ENCODE data around the gene BMP8A.

DNA sequence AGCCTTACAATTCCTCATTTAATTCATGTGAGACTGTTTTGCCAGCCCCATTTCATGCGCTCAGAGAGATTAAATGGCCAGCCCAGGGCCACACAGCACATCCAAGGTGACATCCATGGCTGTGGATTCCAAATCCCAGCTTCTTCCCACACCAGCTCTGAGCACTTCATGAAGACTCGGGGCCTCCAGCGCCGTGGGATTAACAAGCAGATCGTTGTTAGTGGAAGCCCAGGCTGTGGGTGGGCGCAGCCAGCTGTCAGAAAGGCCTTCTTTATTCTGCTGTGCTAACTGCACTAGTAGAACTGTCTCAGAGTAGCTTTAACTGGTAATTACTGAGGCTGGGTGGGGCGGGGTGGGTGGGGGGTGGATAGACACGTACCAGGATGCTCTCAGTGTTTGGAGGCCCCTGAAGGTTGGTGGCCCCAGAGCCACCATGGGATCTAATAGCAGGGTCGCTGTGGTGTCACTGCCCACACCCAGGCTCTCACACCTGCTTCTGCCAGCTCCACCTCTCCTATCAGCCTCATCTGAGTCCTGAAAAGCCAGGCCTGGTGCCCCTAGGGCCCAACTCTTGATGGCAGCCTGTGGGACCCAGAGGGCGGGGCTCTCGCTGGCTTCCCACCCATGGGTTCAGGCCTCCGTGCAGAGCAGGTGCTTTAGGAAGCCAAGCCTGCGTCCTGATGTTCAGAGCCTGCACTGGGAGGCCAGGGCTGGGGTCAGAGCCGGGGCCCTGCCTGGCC lies 3.4 kb downstream of the BMP8A start:
- TF ChIP-seq POLR2A (IDR thresholded peaks at IDR 0.05; ENCODE audit: low read length) (no peak), RAD21 (conservative IDR thresholded peaks at IDR 0.05 in 1 of 2, IDR thresholded peaks at IDR 0.05 in 1 of 2) (no peak), JUNB (IDR thresholded peaks at IDR 0.05) (no peak), KDM1A (IDR thresholded peaks at IDR 0.05; ENCODE audit: low read depth) (no peak), CBX8 (IDR thresholded peaks at IDR 0.05) (no peak), SREBF2 (IDR thresholded peaks at IDR 0.05) (no peak), ESRRA (IDR thresholded peaks at IDR 0.05; ENCODE audit: borderline replicate concordance, low read length) (no peak)
- TF ChIP-seq, protein P1, sequence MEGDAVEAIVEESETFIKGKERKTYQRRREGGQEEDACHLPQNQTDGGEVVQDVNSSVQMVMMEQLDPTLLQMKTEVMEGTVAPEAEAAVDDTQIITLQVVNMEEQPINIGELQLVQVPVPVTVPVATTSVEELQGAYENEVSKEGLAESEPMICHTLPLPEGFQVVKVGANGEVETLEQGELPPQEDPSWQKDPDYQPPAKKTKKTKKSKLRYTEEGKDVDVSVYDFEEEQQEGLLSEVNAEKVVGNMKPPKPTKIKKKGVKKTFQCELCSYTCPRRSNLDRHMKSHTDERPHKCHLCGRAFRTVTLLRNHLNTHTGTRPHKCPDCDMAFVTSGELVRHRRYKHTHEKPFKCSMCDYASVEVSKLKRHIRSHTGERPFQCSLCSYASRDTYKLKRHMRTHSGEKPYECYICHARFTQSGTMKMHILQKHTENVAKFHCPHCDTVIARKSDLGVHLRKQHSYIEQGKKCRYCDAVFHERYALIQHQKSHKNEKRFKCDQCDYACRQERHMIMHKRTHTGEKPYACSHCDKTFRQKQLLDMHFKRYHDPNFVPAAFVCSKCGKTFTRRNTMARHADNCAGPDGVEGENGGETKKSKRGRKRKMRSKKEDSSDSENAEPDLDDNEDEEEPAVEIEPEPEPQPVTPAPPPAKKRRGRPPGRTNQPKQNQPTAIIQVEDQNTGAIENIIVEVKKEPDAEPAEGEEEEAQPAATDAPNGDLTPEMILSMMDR (IDR thresholded peaks at IDR 0.05) = no peak
- TF ChIP-seq, protein P2, sequence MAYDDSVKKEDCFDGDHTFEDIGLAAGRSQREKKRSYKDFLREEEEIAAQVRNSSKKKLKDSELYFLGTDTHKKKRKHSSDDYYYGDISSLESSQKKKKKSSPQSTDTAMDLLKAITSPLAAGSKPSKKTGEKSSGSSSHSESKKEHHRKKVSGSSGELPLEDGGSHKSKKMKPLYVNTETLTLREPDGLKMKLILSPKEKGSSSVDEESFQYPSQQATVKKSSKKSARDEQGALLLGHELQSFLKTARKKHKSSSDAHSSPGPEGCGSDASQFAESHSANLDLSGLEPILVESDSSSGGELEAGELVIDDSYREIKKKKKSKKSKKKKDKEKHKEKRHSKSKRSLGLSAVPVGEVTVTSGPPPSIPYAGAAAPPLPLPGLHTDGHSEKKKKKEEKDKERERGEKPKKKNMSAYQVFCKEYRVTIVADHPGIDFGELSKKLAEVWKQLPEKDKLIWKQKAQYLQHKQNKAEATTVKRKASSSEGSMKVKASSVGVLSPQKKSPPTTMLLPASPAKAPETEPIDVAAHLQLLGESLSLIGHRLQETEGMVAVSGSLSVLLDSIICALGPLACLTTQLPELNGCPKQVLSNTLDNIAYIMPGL (CRISPR knock-in tag; IDR thresholded peaks at IDR 0.05; ENCODE audit: borderline replicate concordance) = no peak
